Measurements from ENCODE around the gene P2RY13. TPM values are rescaled to one million over a fixed set of nuclear protein-coding genes. Genes with fewer than 3 reads are reported as not detected.
A peak's percentile ranks its signal among the peaks of the same experiment; 100 is the strongest.

Gene P2RY13
- total and polyA plus RNA-seq, 12 donors: 0.66 to 6.0 (median 2.3) TPM

GRCh38 chr3:151290673-151291072 is 38.7 kb downstream of the P2RY13 start:
- Histone ChIP-seq H3K4me3 (no peak overlapping the region), H3K36me3 (replicated peaks in 1 of 2) (no peaks in the 10 kb centered on the region), H3K27ac (no peak overlapping the region), H3K9me3 (replicated peaks in 1 of 3) (no peaks in the 10 kb centered on the region), H3K4me1 (replicated peaks in 1 of 2) (no peaks in the 10 kb centered on the region), H3K27me3 (no peaks in the 10 kb centered on the region)
- TF ChIP-seq CTCF (IDR thresholded peaks at IDR 0.05) (peak; percentile 21 to 59 (median 50)), POLR2A (IDR thresholded peaks at IDR 0.05) (no peak)
- WGBS, 4 donors: 45 to 65% (median 55%) methylated on average over 3 of the region's 3 CpGs
- intact Hi-C loops (cut with DNase I): no loop called here
- DNase-seq: no peak

GRCh38 chr3:151289445-151289844 is 39.9 kb downstream of the P2RY13 start:
- Histone ChIP-seq H3K27ac (no peak overlapping the region), H3K36me3 (replicated peaks in 1 of 2) (no peaks in the 10 kb centered on the region), H3K4me1 (replicated peaks in 1 of 2) (no peaks in the 10 kb centered on the region), H3K4me3 (no peak overlapping the region), H3K27me3 (no peaks in the 10 kb centered on the region), H3K9me3 (replicated peaks in 1 of 3) (no peaks in the 10 kb centered on the region)
- DNase-seq: no peak
- WGBS, 4 donors: 17 to 79% (median 50%) methylated on average over 3 of the region's 3 CpGs
- TF ChIP-seq CTCF (IDR thresholded peaks at IDR 0.05) (no peak), POLR2A (IDR thresholded peaks at IDR 0.05) (no peak)
- intact Hi-C loops (cut with DNase I): no loop called here

- H3K27ac ChIP-seq: no peak overlapping the region
- intact Hi-C loops (cut with DNase I): no loop called here
- no peak overlapping the region for H3K4me3 ChIP-seq
- H3K27me3 ChIP-seq: no peaks in the 10 kb centered on the region
- H3K4me1 ChIP-seq (replicated peaks in 1 of 2): peaks cover 0 to 17% of the 10 kb centered on the region in 2 donors
- H3K9me3 ChIP-seq (replicated peaks in 1 of 3): no peaks in the 10 kb centered on the region
- 79 to 92% (median 90%) methylated on average over 1 of the region's 1 CpG for WGBS, 4 donors
- TF ChIP-seq CTCF (IDR thresholded peaks at IDR 0.05): no peak
- no peak for TF ChIP-seq POLR2A (IDR thresholded peaks at IDR 0.05)
- no peaks in the 10 kb centered on the region for H3K36me3 ChIP-seq (replicated peaks in 1 of 2)
- DNase-seq: no peak
Observed at GRCh38 chr3:151285940-151286339, 43.4 kb downstream of the P2RY13 start.

GRCh38 chr3:151283907-151284461 is 45.4 kb downstream of the P2RY13 start:
- H3K9me3 ChIP-seq (replicated peaks in 1 of 3): no peaks in the 10 kb centered on the region
- TF ChIP-seq POLR2A (IDR thresholded peaks at IDR 0.05) (no peak), CTCF (IDR thresholded peaks at IDR 0.05) (no peak)
- H3K4me3 ChIP-seq: no peak overlapping the region
- H3K36me3 ChIP-seq (replicated peaks in 1 of 2): no peaks in the 10 kb centered on the region
- H3K27me3 ChIP-seq: no peaks in the 10 kb centered on the region
- 35 to 44% (median 39%) methylated on average over 5 of the region's 5 CpGs for WGBS, 4 donors
- peaks cover 0 to 17% of the 10 kb centered on the region in 2 donors for H3K4me1 ChIP-seq (replicated peaks in 1 of 2)
- intact Hi-C loops (cut with DNase I): loop anchor here (5.0 kb wide), 3 partner anchors 57 to 117 kb away; no protein-coding TSS in a partner anchor
- H3K27ac ChIP-seq: peak overlapping the region in 1 of 5 donors; percentile 28
- DNase-seq: peak in 1 of 7 donors; percentile 13
